Glomerular endothelial cell (primary cell): ENCODE results near the gene FGFR2. TPM values are rescaled to one million over a fixed set of nuclear protein-coding genes. Genes with fewer than 3 reads are reported as not detected.
"Not testable (repeated sequence)": the region's sequence is repeated elsewhere in the genome, so short reads cannot be mapped to it uniquely, and the experiment has no call there.

ENCODE experiments used
- DNase-seq: peaks from one replicate; pipeline ENCODE4 v3.0.0-alpha.2; 2011; ENCODE audit warnings: low read depth, low spot score; ENCODE audit errors: extremely low read depth
- total RNA-seq: library from RNA; depleted of rRNA; stranded (reverse); fragments of >200 nt; gene quantifications from 2 replicates; pipeline ENCODE4 v1.2.3, GENCODE V29; 2015

Gene FGFR2
- total RNA-seq, 1 donor from 2014 or later = 0.23 TPM

DNA sequence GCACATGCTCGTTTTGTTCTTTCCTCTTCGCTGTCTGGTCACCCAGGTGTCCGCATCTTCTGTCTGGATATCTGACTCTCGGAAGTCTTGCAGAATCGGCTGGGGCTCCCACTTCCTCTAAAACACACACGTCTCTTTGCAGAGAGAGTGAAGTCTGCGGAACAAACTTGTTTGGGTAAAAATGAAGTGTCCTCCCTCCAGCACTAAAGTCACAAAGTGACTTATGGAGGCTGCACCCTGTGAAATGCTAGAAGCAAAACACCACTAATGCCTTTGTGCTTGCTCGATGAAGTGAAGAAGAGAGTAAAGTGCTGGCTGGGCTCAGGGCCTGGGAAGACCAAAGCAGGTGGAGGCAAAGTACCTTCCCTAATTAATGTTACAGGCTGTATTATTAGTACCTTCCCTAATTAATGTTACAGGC, 71.4 kb downstream of the FGFR2 start:
- no peak for DNase-seq

DNA sequence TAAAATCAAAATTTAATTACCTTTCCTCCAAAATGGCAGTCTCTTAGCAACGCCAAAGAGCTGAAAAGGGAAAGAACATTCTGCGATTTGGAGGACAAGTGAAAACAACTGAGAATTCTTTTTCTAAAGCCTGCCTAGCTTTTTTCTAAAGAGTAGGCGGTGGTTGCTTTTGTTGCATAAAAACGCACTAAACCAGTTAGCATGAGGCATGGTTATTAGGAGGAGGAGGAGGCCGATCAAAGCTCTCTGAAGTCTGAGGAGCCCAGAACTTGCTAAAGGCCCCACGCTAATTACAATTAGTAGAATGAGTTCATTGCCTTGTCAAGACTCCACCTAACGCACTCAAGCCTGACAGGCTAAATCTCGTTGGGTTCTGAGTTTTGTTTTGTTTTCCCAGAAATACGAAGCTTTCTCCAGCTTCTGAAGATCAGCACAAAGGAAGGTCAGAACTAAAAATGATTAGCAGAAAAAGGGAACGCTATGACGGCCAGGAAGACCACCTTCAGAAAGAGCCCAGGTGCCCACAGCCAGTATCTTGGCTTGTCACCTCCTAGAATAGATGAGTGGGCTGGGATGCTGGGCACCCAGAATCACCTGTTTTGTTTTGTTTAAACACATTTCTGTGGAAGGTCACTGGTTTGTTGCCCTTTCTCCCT, 72.0 kb downstream of the FGFR2 start:
- no peak for DNase-seq

- no peak for DNase-seq
Observed at GRCh38 chr10:121525251-121526134, 72.8 kb downstream of the FGFR2 start.

DNA sequence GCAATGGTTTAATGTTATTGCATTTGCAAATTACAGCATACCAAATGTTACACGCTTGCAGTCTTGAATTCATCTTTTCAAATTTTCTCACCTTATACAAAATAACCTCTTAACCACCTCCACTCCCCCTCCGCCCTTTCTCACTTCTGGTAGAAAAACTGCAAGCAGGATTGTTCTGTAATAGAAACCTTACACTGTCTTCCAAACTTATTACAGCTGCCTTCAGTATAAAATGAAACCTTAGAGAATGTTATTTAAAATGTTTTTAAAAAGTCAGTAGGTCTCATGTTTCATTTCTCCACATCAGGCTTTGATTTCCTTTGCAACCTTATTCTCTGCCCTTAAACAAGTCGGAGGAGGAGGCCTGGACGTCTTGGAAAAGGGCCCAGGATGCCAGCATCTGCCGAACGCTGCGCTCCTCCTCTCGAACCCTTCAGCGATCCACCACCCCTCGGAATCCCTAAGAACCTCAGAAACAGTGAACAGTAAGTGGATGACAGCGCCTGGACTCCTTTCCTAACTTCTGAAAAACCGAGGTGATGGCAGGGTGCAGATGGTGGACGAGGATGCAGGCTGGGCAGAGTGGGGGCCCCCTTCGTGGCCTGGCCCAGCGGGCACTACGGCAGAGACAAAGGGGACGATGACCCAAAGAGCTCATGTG, 74.0 kb downstream of the FGFR2 start:
- no peak for DNase-seq

GRCh38 chr10:121522831-121523230, 75.4 kb downstream of the FGFR2 start:
- no peak for DNase-seq

GRCh38 chr10:121521794-121522556, 76.3 kb downstream of the FGFR2 start:
- DNase-seq = no peak

- not testable (repeated sequence) for DNase-seq
Observed at GRCh38 chr10:121520526-121520925, 77.7 kb downstream of the FGFR2 start.

- DNase-seq = no peak
Observed at GRCh38 chr10:121519901-121520493, 78.2 kb downstream of the FGFR2 start.

GRCh38 chr10:121519411-121519810, 78.8 kb downstream of the FGFR2 start:
- no peak for DNase-seq

DNA sequence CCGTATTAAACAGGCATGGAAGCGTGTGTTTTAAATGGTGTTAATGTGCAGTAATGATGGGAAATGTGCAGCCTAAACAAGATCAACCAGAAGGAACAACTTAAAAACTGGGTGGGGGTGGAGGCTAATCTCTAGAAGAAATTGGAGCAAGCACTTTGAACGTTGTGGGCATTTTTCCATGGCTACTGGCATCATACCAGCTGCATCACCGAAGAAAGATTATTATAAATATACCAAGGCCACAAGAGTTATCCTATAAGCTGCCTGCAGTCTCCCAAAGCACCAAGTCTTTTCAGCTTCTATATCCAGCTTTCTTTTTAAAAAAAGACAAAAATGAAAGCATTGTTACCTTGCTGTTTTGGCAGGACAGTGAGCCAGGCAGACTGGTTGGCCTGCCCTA, 79.9 kb downstream of the FGFR2 start:
- no peak for DNase-seq

DNA sequence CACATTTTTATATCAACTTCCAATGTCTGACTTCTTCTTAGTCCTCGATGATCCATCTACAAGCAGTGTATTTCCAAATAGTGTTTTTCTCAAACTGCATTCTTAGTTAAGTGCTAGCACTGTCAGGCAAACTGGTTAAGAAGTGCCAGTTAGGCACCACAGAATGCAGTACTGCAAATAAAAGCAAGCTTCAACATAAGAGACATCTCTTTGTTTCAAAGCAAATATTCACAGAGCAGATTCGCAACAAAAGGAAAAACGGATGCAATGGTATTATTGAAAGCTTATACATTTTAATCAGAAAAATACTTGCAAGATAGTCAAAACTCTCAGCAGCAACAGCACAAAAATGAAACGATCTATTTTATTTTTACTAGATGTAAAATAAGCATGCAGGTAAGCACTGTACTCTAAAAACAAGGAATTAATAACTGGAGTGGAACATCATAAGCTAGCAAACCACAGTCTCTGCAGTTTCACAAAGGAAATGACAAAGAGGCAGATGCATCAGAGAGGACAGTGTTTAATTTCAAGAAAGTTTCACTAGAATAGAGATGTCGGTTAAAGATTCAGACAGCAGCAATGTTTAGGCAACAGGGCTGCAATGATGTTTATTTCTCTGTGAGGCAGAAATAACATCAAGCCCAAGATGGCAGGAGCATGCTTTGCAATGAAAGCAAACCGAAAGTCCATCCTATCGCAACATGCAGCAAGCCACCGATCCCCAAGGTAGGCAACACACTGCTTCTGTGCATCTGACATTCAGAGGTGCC, 82.0 kb downstream of the FGFR2 start:
- no peak for DNase-seq

- DNase-seq = no peak
Observed at GRCh38 chr10:121514141-121514865, 83.9 kb downstream of the FGFR2 start.

DNA sequence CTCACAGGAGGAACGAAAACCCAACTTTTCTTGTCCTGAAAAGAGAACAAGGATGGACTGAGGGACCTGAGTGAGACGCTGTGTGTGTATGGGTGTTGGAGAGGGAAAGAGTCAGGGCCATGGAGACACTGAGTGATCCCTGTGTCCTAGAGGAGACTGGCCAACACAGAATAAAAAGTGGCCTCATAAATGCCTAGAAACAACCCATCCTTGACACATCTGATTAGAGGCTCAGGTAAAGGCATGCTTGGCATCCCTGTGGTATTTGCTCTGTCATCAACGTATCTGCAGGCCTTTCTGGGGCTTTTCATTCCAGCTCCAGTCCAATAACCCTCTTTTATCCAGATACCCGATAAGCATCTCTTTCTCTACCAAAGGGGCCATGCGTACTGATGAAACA, 86.3 kb downstream of the FGFR2 start:
- no peak for DNase-seq

- DNase-seq = no peak
Observed at GRCh38 chr10:121511460-121511859, 86.8 kb downstream of the FGFR2 start.

GRCh38 chr10:121510201-121510771, 88.0 kb downstream of the FGFR2 start:
- no peak for DNase-seq

DNA sequence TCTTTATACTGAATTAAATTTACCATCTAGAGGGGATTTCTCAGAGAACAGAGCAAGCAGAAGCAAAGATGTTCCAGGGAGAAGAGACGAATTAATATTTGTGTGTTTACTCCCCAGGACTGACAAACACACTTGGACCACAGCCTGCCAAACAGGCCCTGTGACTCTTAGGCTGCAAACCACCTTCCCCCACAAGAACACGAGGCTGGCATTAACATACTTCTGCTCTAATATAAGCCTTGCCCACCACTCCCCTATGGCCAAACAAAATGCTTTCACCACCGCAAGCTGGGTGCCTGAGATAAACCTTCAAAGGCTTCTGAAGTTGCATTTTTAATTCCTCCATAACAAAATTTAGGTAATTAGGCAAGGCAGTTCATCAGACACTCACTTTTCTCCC, 88.4 kb downstream of the FGFR2 start:
- DNase-seq = no peak

DNA sequence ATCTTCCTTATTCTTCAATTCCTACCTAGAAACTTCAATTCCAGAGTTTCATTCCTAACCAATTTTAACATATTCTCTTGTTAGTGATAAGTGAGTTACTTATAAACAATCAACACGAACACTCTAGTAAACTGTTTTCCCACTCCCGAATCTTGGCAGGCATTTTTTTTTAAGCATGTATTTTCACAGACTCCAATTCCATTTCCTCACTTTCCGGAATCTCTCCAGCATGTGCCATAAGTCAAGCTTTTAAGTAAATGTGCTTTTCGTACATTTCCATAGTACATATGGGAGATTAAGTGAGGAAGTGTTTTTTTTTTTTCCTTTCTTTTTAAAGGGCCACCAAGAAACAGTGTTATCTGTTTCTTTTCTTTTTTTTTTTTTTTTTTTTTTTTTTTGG, 89.1 kb downstream of the FGFR2 start:
- DNase-seq = no peak

GRCh38 chr10:121503587-121504051, 94.6 kb downstream of the FGFR2 start:
- DNase-seq = no peak

GRCh38 chr10:121501796-121502195, 96.4 kb downstream of the FGFR2 start:
- DNase-seq = no peak
